Fibroblast of the aortic adventitia (primary cell): ENCODE measurements around the gene XRCC2. TPM values are rescaled to one million over a fixed set of nuclear protein-coding genes. Genes with fewer than 3 reads are reported as not detected.

Source experiments
- DNase-seq: peaks from one replicate; pipeline ENCODE4 v3.0.0-alpha.2; 2010; ENCODE audit warnings: low read depth
- H3K4me3 ChIP-seq: 2 replicates; pipeline ENCODE4 v1.5.1; 2011; ENCODE audit warnings: low read depth, mild to moderate bottlenecking, control low read depth, low read length, moderate library complexity
- total RNA-seq: library from RNA; depleted of rRNA; stranded (reverse); fragments of >200 nt; gene quantifications from 2 replicates; pipeline ENCODE4 v1.2.3, GENCODE V29; 2012; ENCODE audit warnings: low replicate concordance
- TF ChIP-seq, protein P1 (sequence below): IDR thresholded peaks from 2 replicates; pipeline ENCODE4 v1.5.1; 2011; ENCODE audit warnings: mild to moderate bottlenecking, low read length, control low read depth, inconsistent platforms; ENCODE audit not compliant: insufficient read depth

The XRCC2 gene
- total RNA-seq, 1 donor = 8.1 TPM

GRCh38 chr7:152617056-152617455 is 58.9 kb downstream of the XRCC2 start:
- TF ChIP-seq, protein P1, sequence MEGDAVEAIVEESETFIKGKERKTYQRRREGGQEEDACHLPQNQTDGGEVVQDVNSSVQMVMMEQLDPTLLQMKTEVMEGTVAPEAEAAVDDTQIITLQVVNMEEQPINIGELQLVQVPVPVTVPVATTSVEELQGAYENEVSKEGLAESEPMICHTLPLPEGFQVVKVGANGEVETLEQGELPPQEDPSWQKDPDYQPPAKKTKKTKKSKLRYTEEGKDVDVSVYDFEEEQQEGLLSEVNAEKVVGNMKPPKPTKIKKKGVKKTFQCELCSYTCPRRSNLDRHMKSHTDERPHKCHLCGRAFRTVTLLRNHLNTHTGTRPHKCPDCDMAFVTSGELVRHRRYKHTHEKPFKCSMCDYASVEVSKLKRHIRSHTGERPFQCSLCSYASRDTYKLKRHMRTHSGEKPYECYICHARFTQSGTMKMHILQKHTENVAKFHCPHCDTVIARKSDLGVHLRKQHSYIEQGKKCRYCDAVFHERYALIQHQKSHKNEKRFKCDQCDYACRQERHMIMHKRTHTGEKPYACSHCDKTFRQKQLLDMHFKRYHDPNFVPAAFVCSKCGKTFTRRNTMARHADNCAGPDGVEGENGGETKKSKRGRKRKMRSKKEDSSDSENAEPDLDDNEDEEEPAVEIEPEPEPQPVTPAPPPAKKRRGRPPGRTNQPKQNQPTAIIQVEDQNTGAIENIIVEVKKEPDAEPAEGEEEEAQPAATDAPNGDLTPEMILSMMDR = no peak
- no peak overlapping the region for H3K4me3 ChIP-seq
- DNase-seq = no peak

DNA sequence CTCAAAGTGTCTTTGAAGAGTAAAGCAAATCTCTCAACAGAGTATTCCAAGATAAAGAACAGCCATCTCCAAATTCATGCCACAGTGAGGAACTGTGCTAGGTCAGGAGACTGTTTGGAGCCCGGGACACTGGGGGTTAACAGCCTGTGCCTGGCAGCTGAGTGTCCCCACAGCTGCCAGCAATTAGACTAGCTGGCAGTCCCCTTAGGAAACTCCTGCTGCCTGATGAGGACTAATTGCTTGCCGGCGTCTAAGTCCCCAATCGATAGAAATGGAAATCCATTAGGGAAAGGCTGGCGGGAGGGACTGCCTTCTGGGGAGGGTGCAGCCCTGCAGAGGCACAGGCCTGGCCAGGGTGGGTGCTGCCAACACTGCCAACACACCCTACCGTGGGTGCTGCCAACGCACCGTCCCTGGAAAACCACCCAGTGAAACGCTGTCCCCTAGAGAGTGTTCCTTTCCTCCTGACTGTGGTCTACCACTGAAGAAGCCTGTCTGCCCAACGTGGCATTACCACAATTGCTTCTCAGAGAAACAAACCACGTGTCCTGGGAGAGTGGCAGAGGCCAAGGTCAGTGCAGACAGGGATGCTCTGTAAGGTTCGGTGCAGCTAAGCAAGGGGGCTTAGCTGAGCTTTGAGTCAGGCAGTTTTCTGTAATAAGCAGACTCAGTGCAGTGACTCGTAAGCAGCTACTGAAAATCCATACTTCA is 60.8 kb downstream of the XRCC2 start:
- H3K4me3 ChIP-seq = no peak overlapping the region
- no peak for DNase-seq
- TF ChIP-seq, protein P1 = no peak

GRCh38 chr7:152608656-152609055 is 67.3 kb downstream of the XRCC2 start:
- no peak overlapping the region for H3K4me3 ChIP-seq
- TF ChIP-seq, protein P1 = no peak
- no peak for DNase-seq

GRCh38 chr7:152608208-152608607 is 67.7 kb downstream of the XRCC2 start:
- TF ChIP-seq, protein P1 = no peak
- no peak for DNase-seq

GRCh38 chr7:152607007-152607406 is 68.9 kb downstream of the XRCC2 start:
- TF ChIP-seq, protein P1 = no peak
- no peak for DNase-seq
- no peak overlapping the region for H3K4me3 ChIP-seq

More at GRCh38 chr7:152608208-152608607, 67.7 kb downstream of the XRCC2 start:
- H3K4me3 ChIP-seq = no peak overlapping the region

GRCh38 chr7:152602962-152603361 is 73.0 kb downstream of the XRCC2 start:
- no peak overlapping the region for H3K4me3 ChIP-seq
- no peak for DNase-seq
- TF ChIP-seq, protein P1 = no peak
